ENCODE data around the gene TPSB2.
"Not testable (repeated sequence)": the region's sequence is repeated elsewhere in the genome, so short reads cannot be mapped to it uniquely, and the experiment has no call there.

The TPSB2 gene

DNA sequence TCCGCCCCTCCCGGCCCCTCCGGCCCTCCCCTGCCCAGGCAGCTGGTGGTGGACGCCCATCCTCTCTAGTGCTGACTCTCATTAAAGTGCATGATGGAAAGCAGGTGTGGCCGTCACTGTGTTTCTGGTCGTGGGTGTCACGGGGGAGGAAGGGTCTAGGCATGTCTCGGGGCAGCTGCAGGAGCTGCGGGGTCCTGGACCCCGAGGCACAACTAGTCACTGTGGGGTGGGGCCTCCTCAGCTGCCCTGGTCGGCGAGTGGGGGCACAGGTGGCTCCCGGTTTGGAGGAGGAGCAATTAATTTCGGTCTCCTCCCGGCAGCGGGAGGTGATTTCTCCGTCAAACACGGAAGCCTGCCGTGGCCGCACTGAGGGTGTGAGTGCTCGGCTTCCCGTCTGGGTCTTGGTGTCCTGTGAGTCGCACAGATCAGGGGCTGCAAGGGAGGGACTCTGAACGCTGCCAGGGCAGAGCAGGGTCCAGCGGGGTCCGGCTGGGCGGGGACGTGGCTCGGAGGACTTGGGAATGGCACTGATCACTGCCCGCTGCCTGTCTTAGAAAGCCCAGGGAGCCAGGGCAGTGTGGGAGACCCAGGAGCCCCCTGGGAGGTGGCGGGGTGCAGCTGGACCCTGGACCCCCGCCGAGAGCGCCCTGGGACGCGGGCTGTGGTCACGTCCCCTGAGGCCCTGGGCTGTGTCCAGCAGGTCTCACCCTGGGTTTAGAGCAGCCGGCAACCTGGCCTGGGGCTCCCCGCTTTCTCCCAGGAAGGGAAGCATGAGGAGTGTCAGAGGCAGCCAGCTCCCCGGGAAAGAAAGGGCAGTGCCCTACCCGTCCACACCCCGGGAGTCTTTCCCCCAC is 29.1 kb upstream of the TPSB2 start:
- peak overlapping the region; percentile 1 for H3K4me3 ChIP-seq (ENCODE audit: low read depth, low read length)
- H2AFZ ChIP-seq: no peak overlapping the region
- H3K79me2 ChIP-seq: no peaks in the 10 kb centered on the region
- no peak for TF ChIP-seq CTCF (IDR thresholded peaks at IDR 0.05)
- no peak overlapping the region for H3K27ac ChIP-seq
- H3K4me1 ChIP-seq: no peaks in the 10 kb centered on the region
- no peaks in the 10 kb centered on the region for H3K9me3 ChIP-seq (ENCODE audit: control insufficient read depth, low read length)
- H3K36me3 ChIP-seq (ENCODE audit: control insufficient read depth, insufficient read depth, low read length): no peaks in the 10 kb centered on the region
- peaks cover 6% of the 10 kb centered on the region for H3K27me3 ChIP-seq (ENCODE audit: control insufficient read depth, insufficient read depth, low read length)
- H3K9ac ChIP-seq: no peak overlapping the region
- peak overlapping the region; percentile 46 for H3K4me2 ChIP-seq (ENCODE audit: low read length)

- no peaks in the 10 kb centered on the region for H3K4me1 ChIP-seq
- H3K9ac ChIP-seq: no peak overlapping the region
- H3K36me3 ChIP-seq (ENCODE audit: control insufficient read depth, insufficient read depth, low read length): no peaks in the 10 kb centered on the region
- H2AFZ ChIP-seq: no peak overlapping the region
- H3K4me3 ChIP-seq (ENCODE audit: low read depth, low read length): no peak overlapping the region
- no peaks in the 10 kb centered on the region for H3K79me2 ChIP-seq
- no peak overlapping the region for H3K4me2 ChIP-seq (ENCODE audit: low read length)
- H3K27ac ChIP-seq: no peak overlapping the region
- no peaks in the 10 kb centered on the region for H3K9me3 ChIP-seq (ENCODE audit: control insufficient read depth, low read length)
- no peak for TF ChIP-seq CTCF (IDR thresholded peaks at IDR 0.05)
- peaks cover 6% of the 10 kb centered on the region for H3K27me3 ChIP-seq (ENCODE audit: control insufficient read depth, insufficient read depth, low read length)
Measured at GRCh38 chr16:1258225-1258600, 28.2 kb upstream of the TPSB2 start.

GRCh38 chr16:1257561-1258224 is 27.7 kb upstream of the TPSB2 start:
- no peaks in the 10 kb centered on the region for H3K4me1 ChIP-seq
- H3K27me3 ChIP-seq (ENCODE audit: control insufficient read depth, insufficient read depth, low read length): peaks cover 6% of the 10 kb centered on the region
- no peaks in the 10 kb centered on the region for H3K79me2 ChIP-seq
- H3K4me3 ChIP-seq (ENCODE audit: low read depth, low read length): no peak overlapping the region
- H2AFZ ChIP-seq: no peak overlapping the region
- H3K9ac ChIP-seq: no peak overlapping the region
- H3K9me3 ChIP-seq (ENCODE audit: control insufficient read depth, low read length): no peaks in the 10 kb centered on the region
- no peak overlapping the region for H3K4me2 ChIP-seq (ENCODE audit: low read length)
- H3K36me3 ChIP-seq (ENCODE audit: control insufficient read depth, insufficient read depth, low read length): no peaks in the 10 kb centered on the region
- no peak overlapping the region for H3K27ac ChIP-seq
- no peak for TF ChIP-seq CTCF (IDR thresholded peaks at IDR 0.05)

- Histone ChIP-seq H3K9me3 (ENCODE audit: control insufficient read depth, low read length) (no peaks in the 10 kb centered on the region), H3K4me1 (no peaks in the 10 kb centered on the region), H3K27me3 (ENCODE audit: control insufficient read depth, insufficient read depth, low read length) (peaks cover 6% of the 10 kb centered on the region), H3K27ac (no peak overlapping the region), H3K4me3 (ENCODE audit: low read depth, low read length) (no peak overlapping the region), H3K9ac (no peak overlapping the region), H3K4me2 (ENCODE audit: low read length) (no peak overlapping the region), H3K36me3 (ENCODE audit: control insufficient read depth, insufficient read depth, low read length) (no peaks in the 10 kb centered on the region), H3K79me2 (no peaks in the 10 kb centered on the region), H2AFZ (no peak overlapping the region)
- TF ChIP-seq CTCF (IDR thresholded peaks at IDR 0.05): no peak
Measured at GRCh38 chr16:1256874-1257322, 26.9 kb upstream of the TPSB2 start.

- H3K4me1 ChIP-seq; H3K79me2 ChIP-seq; H3K9ac ChIP-seq; H3K27ac ChIP-seq; H3K36me3 ChIP-seq (ENCODE audit: control insufficient read depth, insufficient read depth, low read length); H3K9me3 ChIP-seq (ENCODE audit: control insufficient read depth, low read length); H3K27me3 ChIP-seq (ENCODE audit: control insufficient read depth, insufficient read depth, low read length); H3K4me3 ChIP-seq (ENCODE audit: low read depth, low read length); H3K4me2 ChIP-seq (ENCODE audit: low read length); H2AFZ ChIP-seq: not testable (repeated sequence)
Measured at GRCh38 chr16:1256296-1256873, 26.4 kb upstream of the TPSB2 start.

DNA sequence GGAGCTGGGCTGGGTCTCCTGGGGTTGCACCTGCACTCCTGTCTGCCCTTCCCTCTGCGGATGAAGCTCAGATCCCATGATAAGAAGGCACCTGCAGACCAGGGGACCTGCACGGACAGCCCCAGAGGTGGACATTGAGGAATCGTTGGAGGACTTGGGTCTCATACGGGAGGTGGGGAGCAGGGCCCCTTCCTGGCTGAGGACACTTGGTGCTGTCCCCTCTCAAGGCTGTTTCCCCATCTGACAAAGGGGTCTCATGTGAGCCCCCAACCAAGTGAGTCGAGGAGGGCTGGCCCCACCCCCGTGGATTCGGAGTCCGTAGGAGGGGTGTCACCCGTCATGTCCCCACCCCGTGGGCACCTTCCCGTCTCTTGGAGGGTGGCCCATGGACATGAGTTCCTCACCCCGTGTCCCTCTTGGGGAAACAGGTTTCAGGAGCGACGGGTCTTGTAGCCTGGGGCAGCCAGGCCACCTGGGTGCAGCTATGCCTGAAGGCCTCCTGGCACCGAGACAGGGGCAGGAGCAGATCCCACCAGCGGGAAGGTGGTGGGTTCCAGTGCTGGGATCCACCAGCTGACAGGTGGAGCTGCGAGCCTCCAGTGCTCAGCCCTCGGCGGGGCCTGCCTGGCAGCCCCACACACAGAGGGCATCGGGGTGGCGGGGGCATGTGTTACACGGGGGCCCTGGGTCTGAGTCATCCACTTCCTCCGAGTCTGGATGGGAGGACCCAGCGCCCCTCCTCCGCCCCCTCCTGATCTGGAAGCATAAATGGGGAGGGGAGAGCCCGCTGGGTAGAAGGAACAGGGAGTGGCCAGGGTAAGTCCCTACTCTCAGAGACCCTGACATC is 25.5 kb upstream of the TPSB2 start, which contains the start of gene TPSD1:
TSS of gene TPSD1 (plus strand) at position 794 of the 847 bp plus-strand sequence. CDS start 212 bp downstream, outside the sequence.
- H3K79me2 ChIP-seq; H3K27me3 ChIP-seq (ENCODE audit: control insufficient read depth, insufficient read depth, low read length); H3K4me2 ChIP-seq (ENCODE audit: low read length); H3K4me3 ChIP-seq (ENCODE audit: low read depth, low read length); H3K27ac ChIP-seq; H2AFZ ChIP-seq; H3K4me1 ChIP-seq; H3K9ac ChIP-seq; H3K36me3 ChIP-seq (ENCODE audit: control insufficient read depth, insufficient read depth, low read length); H3K9me3 ChIP-seq (ENCODE audit: control insufficient read depth, low read length): not testable (repeated sequence)

DNA sequence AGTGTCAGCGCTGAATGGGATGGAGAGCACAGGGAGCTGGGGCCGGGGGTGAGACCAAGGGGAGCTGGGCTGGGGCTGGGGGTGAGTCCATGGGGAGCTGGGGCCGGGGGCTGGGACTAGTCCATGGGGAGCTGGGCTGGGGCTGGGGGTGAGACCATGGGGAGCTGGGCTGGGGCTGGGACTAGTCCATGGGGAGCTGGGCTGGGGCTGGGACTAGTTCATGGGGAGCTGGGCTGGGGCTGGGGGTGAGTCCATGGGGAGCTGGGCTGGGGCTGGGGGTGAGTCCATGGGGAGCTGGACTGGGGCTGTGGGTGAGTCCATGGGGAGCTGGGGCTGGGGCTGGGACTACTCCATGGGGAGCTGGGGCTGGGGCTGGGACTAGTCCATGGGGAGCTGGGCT is 24.8 kb upstream of the TPSB2 start:
- not testable (repeated sequence) for H3K27ac ChIP-seq

More for the DNA sequence above, 24.8 kb upstream of the TPSB2 start:
- not testable (repeated sequence) for H3K9me3 ChIP-seq (ENCODE audit: control insufficient read depth, low read length); H3K9ac ChIP-seq; H3K27me3 ChIP-seq (ENCODE audit: control insufficient read depth, insufficient read depth, low read length); H3K4me3 ChIP-seq (ENCODE audit: low read depth, low read length); H2AFZ ChIP-seq; H3K79me2 ChIP-seq; H3K36me3 ChIP-seq (ENCODE audit: control insufficient read depth, insufficient read depth, low read length); H3K4me1 ChIP-seq; H3K4me2 ChIP-seq (ENCODE audit: low read length)

Measured in parathyroid adenoma (tissue), 2 donors.